OCI-LY1 (cell line): ENCODE data around the gene CUEDC1.

Experiments
- CTCF ChIP-seq: fragments of 200-600 bp; sonication (generic), shearing (Covaris generic); IDR thresholded peaks from 2 replicates; pipeline ENCODE4 v1.5.1; 2017; ENCODE audit warnings: mild to moderate bottlenecking, antibody characterized with exemption, low read length, moderate library complexity, mixed read lengths
- EZH2 ChIP-seq: fragments of 200-600 bp; sonication (generic), shearing (Covaris generic); IDR thresholded peaks from 2 replicates; pipeline ENCODE4 v1.8.0; 2017; ENCODE audit warnings: borderline replicate concordance, mixed run types, mild to moderate bottlenecking, antibody characterized with exemption, low read length, moderate library complexity, mixed read lengths

- TF ChIP-seq CTCF (no peak), EZH2 (no peak)
These were observed 25.0 kb downstream of the CUEDC1 start for GRCh38 chr17:57930239-57930638.
